OCI-LY3 (cell line): ENCODE measurements around the gene SGMS2.

Experiments
- EZH2phosphoT487 ChIP-seq: fragments of 200-600 bp; shearing (Covaris generic); IDR thresholded peaks from 2 replicates; pipeline ENCODE4 v1.6.1; 2018; ENCODE audit warnings: antibody characterized with exemption, mixed run types, low read depth
- TF ChIP-seq, protein P1 (sequence below): fragments of 200-600, 300-600 bp; sonication (generic); IDR thresholded peaks from 2 replicates; pipeline ENCODE4 v1.5.1; 2014; ENCODE audit warnings: antibody characterized with exemption, low read length, low read depth

DNA sequence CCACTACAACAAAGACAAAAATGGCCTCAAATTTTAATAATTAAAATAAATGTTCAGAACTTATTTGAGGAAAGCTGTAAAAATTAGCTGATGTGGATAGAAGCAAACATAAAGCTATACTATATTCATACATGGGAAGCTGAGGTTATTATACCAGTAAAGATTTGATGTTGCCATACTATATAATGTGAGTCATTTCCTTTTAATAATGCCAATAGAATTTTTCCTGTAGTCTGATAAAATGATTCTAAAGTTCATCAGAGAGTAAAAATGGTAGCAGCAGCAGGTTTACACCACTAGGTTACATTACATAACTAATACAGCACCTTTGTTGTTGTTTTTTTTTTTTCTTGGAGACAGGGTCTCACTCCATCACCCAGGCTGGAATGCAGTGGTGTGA is 61.1 kb downstream of the SGMS2 start:
- TF ChIP-seq, protein P1, sequence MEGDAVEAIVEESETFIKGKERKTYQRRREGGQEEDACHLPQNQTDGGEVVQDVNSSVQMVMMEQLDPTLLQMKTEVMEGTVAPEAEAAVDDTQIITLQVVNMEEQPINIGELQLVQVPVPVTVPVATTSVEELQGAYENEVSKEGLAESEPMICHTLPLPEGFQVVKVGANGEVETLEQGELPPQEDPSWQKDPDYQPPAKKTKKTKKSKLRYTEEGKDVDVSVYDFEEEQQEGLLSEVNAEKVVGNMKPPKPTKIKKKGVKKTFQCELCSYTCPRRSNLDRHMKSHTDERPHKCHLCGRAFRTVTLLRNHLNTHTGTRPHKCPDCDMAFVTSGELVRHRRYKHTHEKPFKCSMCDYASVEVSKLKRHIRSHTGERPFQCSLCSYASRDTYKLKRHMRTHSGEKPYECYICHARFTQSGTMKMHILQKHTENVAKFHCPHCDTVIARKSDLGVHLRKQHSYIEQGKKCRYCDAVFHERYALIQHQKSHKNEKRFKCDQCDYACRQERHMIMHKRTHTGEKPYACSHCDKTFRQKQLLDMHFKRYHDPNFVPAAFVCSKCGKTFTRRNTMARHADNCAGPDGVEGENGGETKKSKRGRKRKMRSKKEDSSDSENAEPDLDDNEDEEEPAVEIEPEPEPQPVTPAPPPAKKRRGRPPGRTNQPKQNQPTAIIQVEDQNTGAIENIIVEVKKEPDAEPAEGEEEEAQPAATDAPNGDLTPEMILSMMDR, result no peak
- TF ChIP-seq EZH2phosphoT487, result no peak
